Hepatocyte (in vitro differentiated cells): ENCODE data around the gene TBX3. TPM values are rescaled to one million over a fixed set of nuclear protein-coding genes. Genes with fewer than 3 reads are reported as not detected.
"Not testable (repeated sequence)": the region's sequence is repeated elsewhere in the genome, so short reads cannot be mapped to it uniquely, and the experiment has no call there.

Experiments used
- DNase-seq: peaks from one replicate; pipeline ENCODE4 v3.0.0-alpha.2; 2016; ENCODE audit warnings: low spot score
- H2AFZ ChIP-seq: fragments of 200-600 bp; sonication (generic); 2 replicates; pipeline ENCODE4 v1.6.0; 2016; ENCODE audit warnings: antibody characterized with exemption, mild to moderate bottlenecking
- H3K27ac ChIP-seq: fragments of 200-600 bp; sonication (generic); 2 replicates; pipeline ENCODE4 v1.5.1; 2016; ENCODE audit warnings: mild to moderate bottlenecking
- H3K27me3 ChIP-seq: fragments of 200-600 bp; sonication (generic); 2 replicates; pipeline ENCODE4 v1.6.1; 2016
- H3K36me3 ChIP-seq: fragments of 200-600 bp; sonication (generic); replicated peaks from 2 replicates; pipeline ENCODE4 v1.5.1; 2016; ENCODE audit warnings: low read depth; ENCODE audit not compliant: insufficient read depth
- H3K4me1 ChIP-seq: fragments of 200-600 bp; sonication (generic); 2 replicates; pipeline ENCODE4 v1.5.1; 2016; ENCODE audit warnings: mild to moderate bottlenecking, moderate library complexity; ENCODE audit not compliant: insufficient read depth
- H3K4me2 ChIP-seq: fragments of 200-600 bp; sonication (generic); 2 replicates; pipeline ENCODE4 v1.6.0; 2016
- H3K4me3 ChIP-seq: fragments of 200-600 bp; sonication (generic); 2 replicates; pipeline ENCODE4 v1.5.1; 2016; ENCODE audit warnings: mild to moderate bottlenecking
- H3K79me2 ChIP-seq: fragments of 200-600 bp; sonication (generic); 2 replicates; pipeline ENCODE4 v1.6.0; 2017; ENCODE audit warnings: mild to moderate bottlenecking
- H3K9me2 ChIP-seq: fragments of 200-600 bp; sonication (generic); replicated peaks from 2 replicates; pipeline ENCODE4 v1.6.0; 2017; ENCODE audit warnings: mild to moderate bottlenecking; ENCODE audit not compliant: insufficient read depth
- H3K9me3 ChIP-seq: fragments of 200-600 bp; sonication (generic); 2 replicates; pipeline ENCODE4 v1.5.1; 2016; ENCODE audit warnings: low read depth, mild to moderate bottlenecking
- H4K20me1 ChIP-seq: fragments of 200-600 bp; sonication (generic); 2 replicates; pipeline ENCODE4 v1.6.0; 2016; ENCODE audit warnings: mild to moderate bottlenecking; ENCODE audit not compliant: insufficient read depth, poor library complexity, severe bottlenecking
- CTCF ChIP-seq: fragments of 200-600 bp; sonication (generic); IDR thresholded peaks from 2 replicates; pipeline ENCODE4 v1.5.1; 2016; ENCODE audit warnings: antibody characterized with exemption, mild to moderate bottlenecking; ENCODE audit not compliant: poor library complexity
- EZH2 ChIP-seq: fragments of 200-600 bp; sonication (generic); IDR thresholded peaks from 2 replicates; pipeline ENCODE4 v1.6.1; 2016; ENCODE audit warnings: antibody characterized with exemption, mild to moderate bottlenecking, borderline replicate concordance
- EZH2phosphoT487 ChIP-seq: fragments of 200-600 bp; sonication (generic); IDR thresholded peaks from one replicate; pipeline ENCODE4 v1.6.1; 2018; ENCODE audit warnings: antibody characterized with exemption, mild to moderate bottlenecking, low read depth, moderate library complexity; ENCODE audit not compliant: unreplicated experiment, severe bottlenecking
- WGBS: methylation state at CpG from one replicate; pipeline ENCODE4 v1.1.6; 2016; ENCODE audit warnings: low lambda C conversion rate; ENCODE audit errors: missing lambda C conversion rate; 5-methylcytosine and 5-hydroxymethylcytosine counted together
- polyA plus RNA-seq: library from polyadenylated mRNA; unstranded; fragments of >200 nt; fragmentation: Nextera tagmentation; extraction: Ambion mirVana; gene quantifications from 2 replicates; pipeline ENCODE4 v1.2.1, GENCODE V29; 2016
- total RNA-seq: library from RNA; depleted of rRNA; stranded (reverse); fragments of >200 nt; gene quantifications from 2 replicates; pipeline ENCODE4 v1.2.3, GENCODE V29; 2014

TBX3 gene
- total and polyA plus RNA-seq, 2 experiments from 2014 or later: 109 to 133 TPM

GRCh38 chr12:114726092-114726710, 42.2 kb upstream of the TBX3 start:
- Histone ChIP-seq H4K20me1 (no peaks in the 10 kb centered on the region), H3K27me3 (no peaks in the 10 kb centered on the region), H3K79me2 (no peaks in the 10 kb centered on the region), H3K9me3 (no peaks in the 10 kb centered on the region), H3K9me2 (no peaks in the 10 kb centered on the region), H3K4me3 (no peak overlapping the region), H3K36me3 (no peaks in the 10 kb centered on the region), H3K4me1 (no peaks in the 10 kb centered on the region), H2AFZ (no peak overlapping the region), H3K27ac (no peak overlapping the region), H3K4me2 (no peak overlapping the region)
- WGBS: 62% methylated on average over 7 of the region's 7 CpGs
- no peak for DNase-seq
- TF ChIP-seq EZH2phosphoT487 (no peak), EZH2 (no peak), CTCF (no peak)

- H4K20me1 ChIP-seq, H3K27me3 ChIP-seq, H3K4me2 ChIP-seq, DNase-seq, H2AFZ ChIP-seq, H3K9me2 ChIP-seq, H3K4me1 ChIP-seq, H3K4me3 ChIP-seq, H3K79me2 ChIP-seq, H3K9me3 ChIP-seq, H3K36me3 ChIP-seq, H3K27ac ChIP-seq: not testable (repeated sequence)
- 95% methylated on average over 5 of the region's 5 CpGs for WGBS
Observed at GRCh38 chr12:114722176-114722575, 38.2 kb upstream of the TBX3 start.

GRCh38 chr12:114721266-114721665, 37.3 kb upstream of the TBX3 start:
- Histone ChIP-seq H3K4me1 (no peaks in the 10 kb centered on the region), H3K4me2 (no peak overlapping the region), H3K4me3 (no peak overlapping the region), H3K36me3 (no peaks in the 10 kb centered on the region), H4K20me1 (no peaks in the 10 kb centered on the region), H3K27me3 (no peaks in the 10 kb centered on the region), H3K27ac (no peak overlapping the region), H3K79me2 (no peaks in the 10 kb centered on the region), H2AFZ (no peak overlapping the region), H3K9me2 (no peaks in the 10 kb centered on the region), H3K9me3 (no peaks in the 10 kb centered on the region)
- no peak for TF ChIP-seq EZH2phosphoT487
- DNase-seq: no peak
- WGBS: 81% methylated on average over 7 of the region's 7 CpGs

GRCh38 chr12:114713466-114714215, 29.7 kb upstream of the TBX3 start:
- Histone ChIP-seq H4K20me1 (no peaks in the 10 kb centered on the region), H3K79me2 (no peaks in the 10 kb centered on the region), H3K36me3 (no peaks in the 10 kb centered on the region), H3K27me3 (no peaks in the 10 kb centered on the region), H3K27ac (no peak overlapping the region), H3K4me3 (no peak overlapping the region), H3K9me3 (no peaks in the 10 kb centered on the region), H2AFZ (no peak overlapping the region), H3K4me2 (no peak overlapping the region), H3K9me2 (no peaks in the 10 kb centered on the region), H3K4me1 (peaks cover 20% of the 10 kb centered on the region)
- 98% methylated on average over 9 of the region's 9 CpGs for WGBS
- TF ChIP-seq EZH2 (no peak), CTCF (no peak), EZH2phosphoT487 (no peak)
- no peak for DNase-seq
